HTERT RPE-1 (cell line): ENCODE data around the gene DSC3.
"Not testable (repeated sequence)": the region's sequence is repeated elsewhere in the genome, so short reads cannot be mapped to it uniquely, and the experiment has no call there.

Experiments used
- in situ Hi-C: fragments of 300-500 bp; cut with MboI; formaldehyde crosslinking; loops from 4 replicates; pipeline ENCODE4 v1.14.3; 2020; ENCODE audit warnings: low sequenced_read_pairs

Gene DSC3

DNA sequence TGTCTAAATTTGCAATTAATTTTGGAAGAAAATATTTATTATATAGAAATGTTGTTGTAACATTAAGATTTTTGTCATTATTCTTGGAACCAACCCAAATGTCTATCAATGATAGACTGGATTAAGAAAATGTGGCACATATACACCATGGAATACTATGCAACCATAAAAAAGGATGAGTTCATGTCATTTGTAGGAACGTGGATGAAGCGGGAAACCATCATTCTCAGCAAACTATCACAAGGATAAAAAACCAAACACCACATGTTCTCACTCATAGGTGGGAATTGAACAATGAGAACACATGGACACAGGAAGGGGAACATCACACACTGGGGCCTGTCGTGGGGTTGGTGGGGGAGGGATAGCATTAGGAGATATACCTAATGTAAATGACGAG lies 64.5 kb downstream of the DSC3 start:
- in situ Hi-C loops: not testable (repeated sequence)

DNA sequence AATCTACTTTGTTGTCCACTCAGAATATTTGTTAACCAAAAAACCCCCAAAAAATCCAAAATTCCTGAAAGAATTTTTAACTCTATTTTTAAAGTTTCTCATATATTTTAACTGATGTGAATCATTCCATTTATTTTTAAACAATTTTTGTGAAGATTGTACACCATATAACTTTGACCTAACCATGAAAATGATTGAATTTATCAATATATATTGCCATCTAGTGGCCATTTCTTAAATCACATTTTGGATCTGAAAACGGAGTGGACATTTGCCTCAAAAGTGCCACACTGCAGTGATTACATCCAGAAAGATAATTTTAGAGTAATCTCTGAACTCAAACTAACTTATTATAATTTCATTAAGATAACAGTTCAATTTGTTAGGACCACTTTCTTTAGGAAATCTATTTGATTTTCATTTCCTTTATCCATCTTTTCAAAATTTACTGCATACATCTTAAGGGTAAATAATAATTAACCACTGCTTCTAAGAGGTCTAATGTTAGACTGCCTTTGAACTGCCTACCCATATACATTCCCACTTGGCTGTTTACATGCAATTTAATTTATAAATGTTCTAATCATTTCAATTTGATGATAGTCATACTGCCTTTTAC lies 71.1 kb downstream of the DSC3 start:
- in situ Hi-C loops: no loop called here

DNA sequence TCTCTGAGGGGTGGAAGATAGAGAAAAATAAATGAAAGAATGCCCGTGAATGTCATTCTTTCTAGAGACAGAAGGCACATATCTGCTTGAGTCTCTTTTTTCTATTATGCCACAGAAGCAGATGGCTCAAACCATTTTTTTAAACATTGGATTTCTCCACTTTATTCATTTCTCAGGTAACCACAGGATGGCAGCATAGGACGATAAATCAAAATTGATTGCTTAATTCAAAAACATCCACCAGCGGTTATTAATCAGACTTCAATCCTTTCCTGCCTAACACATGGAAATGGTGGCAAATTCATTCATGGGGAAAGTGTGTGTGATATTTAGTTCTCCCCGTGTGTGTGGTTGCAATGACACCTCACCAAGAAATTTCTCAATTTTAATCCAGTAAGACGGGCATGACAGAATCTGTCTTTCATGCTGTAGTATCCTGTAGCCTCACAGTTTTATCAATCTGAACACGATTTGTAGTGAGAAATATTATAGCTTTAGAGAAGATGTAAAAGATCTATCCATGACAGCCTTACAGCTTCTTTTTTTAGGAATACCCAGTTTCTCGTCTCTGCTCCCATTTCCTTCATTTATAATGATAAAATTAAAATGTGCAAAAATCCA lies 72.2 kb downstream of the DSC3 start:
- in situ Hi-C loops: no loop called here

DNA sequence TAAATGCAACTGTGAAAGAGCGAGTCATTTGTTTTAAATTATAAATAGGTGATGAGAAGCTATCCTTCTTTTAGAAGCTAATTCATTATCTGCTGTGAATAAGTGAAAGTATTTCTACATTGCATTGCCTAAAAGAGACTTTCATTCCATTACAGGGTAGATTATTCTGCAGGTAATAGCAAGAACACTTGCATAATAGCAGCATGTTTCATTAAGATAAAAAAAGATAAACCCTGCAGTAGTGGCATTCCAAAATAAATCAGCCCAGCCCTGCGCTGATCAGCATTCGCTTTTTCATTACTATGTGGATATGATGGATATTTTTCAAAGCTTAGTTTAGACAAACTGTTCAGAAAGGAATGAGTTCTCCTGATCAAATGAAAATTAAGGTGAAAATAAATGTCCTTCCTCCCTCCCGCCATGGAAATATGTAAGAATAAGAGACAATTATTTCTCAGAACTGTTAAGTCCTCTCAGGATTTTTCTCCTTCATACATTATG lies 72.8 kb downstream of the DSC3 start:
- in situ Hi-C loops: no loop called here

DNA sequence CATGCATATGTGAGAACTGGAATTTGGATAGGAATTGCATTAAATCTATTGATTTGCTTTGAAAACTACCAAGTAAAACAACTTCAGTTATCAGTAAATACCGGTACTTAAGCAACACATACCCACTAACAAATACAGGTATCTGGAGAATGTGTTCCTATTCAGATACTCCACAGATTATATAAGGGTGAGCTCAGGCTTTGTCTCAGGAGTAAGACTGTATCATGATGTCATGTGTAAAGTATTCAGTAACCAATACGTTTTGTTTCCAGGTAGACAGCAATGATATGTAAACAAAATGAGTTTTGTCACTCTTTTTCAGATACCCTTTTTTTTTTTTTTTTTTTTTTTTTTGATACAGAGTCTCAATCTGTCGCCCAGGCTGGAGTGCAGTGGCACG lies 74.8 kb downstream of the DSC3 start:
- in situ Hi-C loops: no loop called here

DNA sequence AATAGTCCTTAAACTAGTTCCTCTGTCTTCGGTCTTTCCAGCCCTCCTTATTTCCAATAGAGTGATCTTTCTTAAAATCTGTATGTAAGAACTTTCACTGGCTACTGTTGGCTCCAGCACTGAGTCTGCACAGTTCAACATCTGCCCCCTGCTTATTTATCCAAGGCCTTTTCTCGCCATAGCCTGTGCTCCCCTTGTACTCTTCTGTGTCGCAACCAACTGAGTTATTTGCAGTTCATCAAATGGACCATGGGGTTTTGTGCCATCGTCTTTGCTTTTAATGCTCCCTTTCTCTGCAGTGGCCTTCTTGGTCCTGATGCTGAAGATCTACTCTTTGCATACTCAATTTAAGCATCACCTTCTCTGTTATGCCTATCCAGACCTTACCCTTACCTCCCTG lies 77.3 kb downstream of the DSC3 start:
- in situ Hi-C loops: no loop called here

DNA sequence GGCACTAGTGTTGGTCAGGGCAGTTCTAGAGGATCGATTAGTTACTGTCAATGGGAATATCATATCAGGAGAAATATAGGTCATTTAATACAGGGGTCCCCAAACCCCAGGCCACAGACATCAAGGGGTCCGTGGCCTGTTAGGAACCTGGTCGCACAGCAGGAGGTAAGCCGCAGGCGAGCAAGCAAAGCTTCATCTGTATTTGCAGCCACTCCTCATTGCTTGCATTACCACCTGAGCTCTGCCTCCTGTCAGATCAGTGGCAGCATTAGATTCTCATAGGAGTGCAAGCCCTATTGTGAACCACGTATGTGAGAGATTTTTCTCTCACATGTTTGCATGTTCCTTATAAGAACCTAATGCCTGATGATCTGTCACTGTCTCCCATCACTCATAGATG lies 81.9 kb downstream of the DSC3 start:
- in situ Hi-C loops: no loop called here

DNA sequence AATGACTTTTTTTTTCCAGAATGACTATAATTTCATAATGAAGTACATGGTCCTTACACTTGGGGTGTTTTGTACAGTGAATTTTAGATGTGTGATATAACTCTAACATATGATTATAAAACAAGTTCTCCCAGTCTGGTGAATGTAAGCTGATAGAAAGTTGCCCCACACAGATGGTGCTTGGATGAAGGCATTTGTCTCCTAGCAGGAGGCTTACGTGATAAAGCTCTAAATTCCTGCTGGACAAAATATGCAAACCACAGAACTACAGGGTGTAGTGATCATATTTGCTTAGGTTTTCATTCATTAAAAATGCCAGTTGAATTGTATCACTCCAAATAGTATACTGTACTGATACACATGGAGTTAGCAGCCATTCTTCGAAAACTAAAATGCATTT lies 85.5 kb downstream of the DSC3 start:
- in situ Hi-C loops: no loop called here

DNA sequence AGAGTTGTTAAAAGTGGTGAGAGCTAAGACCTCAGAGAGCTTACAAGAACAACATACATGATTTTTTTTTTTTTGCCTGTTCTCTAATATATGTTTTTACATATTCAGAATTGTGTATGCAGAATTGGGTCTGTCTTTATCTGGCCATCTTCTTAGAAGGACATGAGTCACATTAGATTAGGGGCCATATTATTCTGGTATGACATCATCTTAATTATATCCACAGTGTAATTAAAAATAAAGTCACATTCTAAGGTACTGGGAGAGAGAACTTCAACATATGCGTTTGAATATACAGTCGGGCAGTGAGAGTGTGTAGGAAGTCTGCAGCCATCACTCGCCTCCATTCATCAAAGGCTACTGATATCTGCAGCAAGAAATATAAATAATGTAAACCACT lies 88.3 kb downstream of the DSC3 start:
- in situ Hi-C loops: no loop called here

DNA sequence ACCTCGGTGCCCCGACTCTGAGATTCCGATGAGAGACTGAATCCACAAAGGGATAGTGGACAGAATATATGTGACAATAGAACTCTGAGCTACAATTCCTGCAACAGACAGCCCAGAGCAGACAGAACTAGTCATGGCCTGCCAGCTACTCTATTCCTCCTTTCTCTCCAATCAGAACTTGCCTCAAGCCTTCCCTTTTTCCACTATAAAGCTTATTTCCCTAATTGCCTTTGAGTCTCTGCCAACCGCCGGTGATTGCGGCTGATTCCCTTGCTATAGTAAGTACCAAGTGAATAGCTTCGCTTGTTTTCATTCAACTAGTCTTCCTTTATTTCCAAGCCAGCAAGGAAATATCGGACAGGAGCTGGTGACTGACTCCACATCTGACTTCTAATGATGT lies 96.8 kb downstream of the DSC3 start:
- in situ Hi-C loops: no loop called here

DNA sequence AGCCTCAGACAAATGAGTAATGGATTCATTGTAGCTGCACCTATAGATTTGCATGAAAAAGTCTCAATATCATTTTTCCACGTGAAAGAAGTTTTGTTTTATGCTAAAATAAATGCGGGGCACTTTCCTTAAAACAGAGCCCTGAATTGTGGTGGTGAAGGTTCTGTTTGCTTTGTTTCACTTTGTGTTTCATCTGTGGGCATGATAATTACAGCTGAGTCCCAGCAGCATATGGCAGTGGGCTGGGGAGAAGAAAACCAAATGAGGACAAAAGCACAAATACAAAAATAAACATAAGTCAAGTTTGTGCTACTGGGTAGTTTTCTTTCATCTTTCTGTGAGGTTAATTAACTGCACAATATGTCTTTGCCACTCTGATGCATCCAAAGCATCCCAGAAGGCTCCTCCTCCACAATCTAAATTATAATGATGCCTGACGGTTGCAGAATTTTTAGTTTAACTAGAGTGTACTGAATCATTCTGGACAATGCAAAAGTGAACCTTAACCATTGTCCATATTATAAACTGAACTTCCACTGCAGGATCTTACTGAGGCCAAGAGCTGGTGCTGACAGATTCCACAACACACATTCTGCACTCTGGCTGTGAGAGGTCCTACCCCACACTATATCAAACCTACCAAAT lies 97.6 kb downstream of the DSC3 start:
- in situ Hi-C loops: no loop called here

DNA sequence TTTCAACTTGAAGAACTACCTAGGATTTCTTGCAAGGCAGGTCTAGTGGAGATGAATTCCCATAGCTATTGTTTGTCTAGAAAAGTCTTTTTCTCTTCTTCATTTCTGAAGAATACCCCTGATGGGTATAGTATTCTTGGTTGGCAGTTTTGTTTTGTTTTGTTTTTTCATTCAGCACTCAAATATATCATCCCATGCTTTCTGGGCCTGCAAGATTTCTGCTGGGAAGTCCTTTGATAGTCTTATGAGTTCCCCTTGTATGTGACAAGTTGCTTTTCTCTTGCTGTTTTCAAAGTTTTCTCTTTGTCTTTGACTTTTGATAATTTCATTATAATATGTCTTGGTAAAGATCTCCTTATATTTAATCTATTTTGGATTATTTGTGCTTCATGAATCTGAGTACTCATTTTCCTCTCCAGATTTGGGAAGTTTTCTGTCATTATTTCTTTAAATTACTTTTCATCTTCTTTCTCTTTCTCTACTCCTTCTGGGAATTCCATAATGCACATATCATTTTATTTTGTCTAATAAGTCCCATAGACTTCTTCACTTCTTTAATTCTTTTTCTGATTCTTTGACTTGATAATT lies 101.5 kb downstream of the DSC3 start:
- in situ Hi-C loops: no loop called here
